Gastrocnemius medialis (tissue), 4 donors: Measurements from ENCODE around the gene MINDY4B.

Source experiments
- CTCF ChIP-seq, 5 experiments: fragments of 450-650 bp in 3 of 5; fragments of 200-600 bp in 2 of 5; sonication (generic) in 2 of 5; IDR thresholded peaks in 4 of 5; conservative IDR thresholded peaks in 1 of 5; 1 replicate in 4 of 5; 2 replicates in 1 of 5; pipeline ENCODE4 v1.5.1; 2016 to 2019; ENCODE audit warnings: antibody characterized with exemption in 5 of 5, mild to moderate bottlenecking in 3 of 5, moderate library complexity in 3 of 5
- POLR2A ChIP-seq, 2 donors: fragments of 450-650 bp; IDR thresholded peaks; one replicate each; pipeline ENCODE4 v1.6.1; 2017; ENCODE audit warnings: antibody characterized with exemption in 2 of 2, mild to moderate bottlenecking in 2 of 2, moderate library complexity in 2 of 2

GRCh38 chr3:150848864-150849263, 56.4 kb downstream of the MINDY4B start:
- TF ChIP-seq CTCF (IDR thresholded peaks at IDR 0.05 in 4 of 5, conservative IDR thresholded peaks at IDR 0.05 in 1 of 5): no peak
- TF ChIP-seq POLR2A (IDR thresholded peaks at IDR 0.05): no peak
